Stimulated activated naive CD8-positive, alpha-beta T cell treated with anti-CD3 and anti-CD28 coated beads, Interleukin-15, amount 100 ng/mL, for 72 hours (primary cell): Measurements from ENCODE around the gene MAML2.

Experiments
- ATAC-seq: fragments of 150-1000 bp; cut with Tn5 transposase; 2 replicates; pipeline ENCODE4 v1.10.0; 2021; ENCODE audit warnings: mild to moderate bottlenecking, moderate library complexity
- DNase-seq, 2 donors: peaks; one replicate each; pipeline ENCODE4 v3.0.0; 2021 to 2022
- H3K27ac Mint-ChIP-seq, 2 donors: one replicate each; pipeline ENCODE4 v1.8.0; 2022; ENCODE audit warnings: mild to moderate bottlenecking in 2 of 2, mixed read lengths in 2 of 2, moderate library complexity in 2 of 2
- H3K27me3 Mint-ChIP-seq: one replicate; pipeline ENCODE4 v1.8.0; 2022; ENCODE audit warnings: mixed read lengths
- H3K4me1 Mint-ChIP-seq: one replicate; pipeline ENCODE4 v1.8.0; 2022; ENCODE audit warnings: mild to moderate bottlenecking, mixed read lengths
- H3K4me3 Mint-ChIP-seq, 2 donors: one replicate each; pipeline ENCODE4 v1.8.0; 2022; ENCODE audit warnings: mild to moderate bottlenecking in 2 of 2, mixed read lengths in 2 of 2, moderate library complexity in 1 of 2
- H3K9me3 Mint-ChIP-seq, 2 donors: one replicate each; pipeline ENCODE4 v1.8.0; 2022; ENCODE audit warnings: mixed read lengths in 2 of 2

Gene MAML2

DNA sequence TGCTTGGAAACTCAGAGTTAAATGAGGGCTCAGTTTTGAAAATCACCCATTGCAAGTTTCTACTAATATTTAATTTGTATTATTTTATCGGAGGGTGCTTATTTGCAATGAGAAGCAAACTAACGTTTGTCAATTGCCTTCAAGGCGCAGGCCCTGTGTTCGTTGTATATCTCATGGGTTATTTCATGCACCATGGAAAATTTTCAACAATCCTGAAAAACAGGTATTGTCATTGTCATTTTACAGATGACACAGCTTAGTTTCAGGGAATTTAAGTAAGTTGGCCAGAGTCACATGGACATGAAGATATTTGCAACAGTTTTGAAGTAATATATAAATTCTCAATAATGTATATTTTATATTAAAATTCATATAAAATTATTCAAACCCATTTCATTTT is 261.4 kb downstream of the MAML2 start:
- DNase-seq (no peak), ATAC-seq (no peak)
- H3K4me3 Mint-ChIP-seq: no peak overlapping the region
- H3K27ac Mint-ChIP-seq: no peak overlapping the region
- no peaks in the 10 kb centered on the region for H3K27me3 Mint-ChIP-seq
- H3K9me3 Mint-ChIP-seq: no peaks in the 10 kb centered on the region
- H3K4me1 Mint-ChIP-seq: peaks cover 41% of the 10 kb centered on the region

GRCh38 chr11:96079691-96080090 is 263.3 kb downstream of the MAML2 start:
- no peak for DNase-seq
- H3K9me3 Mint-ChIP-seq: no peaks in the 10 kb centered on the region
- ATAC-seq: peak; percentile 39
- peaks cover 59% of the 10 kb centered on the region for H3K4me1 Mint-ChIP-seq
- peak overlapping the region in 1 of 2 donors; percentile 95 for H3K27ac Mint-ChIP-seq
- no peaks in the 10 kb centered on the region for H3K27me3 Mint-ChIP-seq
- peak overlapping the region in 1 of 2 donors; percentile 11 for H3K4me3 Mint-ChIP-seq

GRCh38 chr11:96075532-96075959 is 267.4 kb downstream of the MAML2 start:
- Mint-ChIP-seq H3K4me1 (peaks cover 67% of the 10 kb centered on the region), H3K4me3 (peak overlapping the region; percentile 22 to 57), H3K9me3 (no peaks in the 10 kb centered on the region), H3K27ac (peak overlapping the region; percentile 3 to 97), H3K27me3 (no peaks in the 10 kb centered on the region)
- peak; percentile 96 for ATAC-seq
- DNase-seq: peak in 1 of 2 donors; percentile 33

DNA sequence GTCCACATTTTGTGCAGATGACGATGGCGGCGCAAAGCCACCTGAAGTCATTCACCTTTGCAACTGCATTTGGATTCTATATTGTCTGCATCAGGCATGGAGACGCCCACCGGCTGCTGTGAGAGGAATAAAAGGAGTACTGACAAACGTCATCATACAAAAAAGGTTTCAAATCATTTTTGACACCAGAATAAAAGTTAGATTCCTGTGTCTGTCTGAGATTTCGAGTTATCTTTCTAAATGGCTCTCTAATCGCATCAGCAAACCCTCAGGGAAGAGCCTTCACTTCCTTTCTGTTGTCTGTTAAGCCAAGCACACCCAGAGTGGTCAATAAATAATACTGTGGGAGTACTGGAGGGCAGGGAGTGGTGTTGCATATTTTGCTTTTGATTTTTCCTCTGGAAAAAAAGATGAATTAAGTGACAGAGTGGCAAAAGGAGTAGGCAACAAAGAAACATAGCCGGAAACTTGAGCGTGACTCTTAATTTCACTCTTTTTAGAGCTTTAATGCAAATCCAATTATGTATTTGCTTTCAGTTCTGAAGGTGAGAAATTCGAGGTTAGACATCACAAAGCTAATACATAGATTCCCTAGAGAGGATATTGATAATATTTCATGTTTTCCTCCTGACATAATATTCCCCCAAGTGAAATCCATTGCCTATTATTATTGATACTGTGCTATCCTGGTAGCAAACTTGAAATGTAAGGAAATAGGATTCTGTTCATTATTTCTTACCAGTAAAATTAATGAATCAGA is 268.3 kb downstream of the MAML2 start:
- no peaks in the 10 kb centered on the region for H3K27me3 Mint-ChIP-seq
- peak overlapping the region; percentile 22 to 57 for H3K4me3 Mint-ChIP-seq
- DNase-seq (no peak), ATAC-seq (no peak)
- peak overlapping the region; percentile 64 to 97 for H3K27ac Mint-ChIP-seq
- H3K4me1 Mint-ChIP-seq: peaks cover 59% of the 10 kb centered on the region
- no peaks in the 10 kb centered on the region for H3K9me3 Mint-ChIP-seq

- Mint-ChIP-seq H3K9me3 (no peaks in the 10 kb centered on the region), H3K4me1 (peaks cover 58% of the 10 kb centered on the region), H3K27ac (no peak overlapping the region), H3K27me3 (no peaks in the 10 kb centered on the region), H3K4me3 (no peak overlapping the region)
- ATAC-seq (no peak), DNase-seq (no peak)
Observed at GRCh38 chr11:96073536-96073935, 269.5 kb downstream of the MAML2 start.

- DNase-seq (no peak), ATAC-seq (no peak)
- Mint-ChIP-seq H3K4me1 (peaks cover 58% of the 10 kb centered on the region), H3K9me3 (no peaks in the 10 kb centered on the region), H3K27ac (no peak overlapping the region), H3K4me3 (no peak overlapping the region), H3K27me3 (no peaks in the 10 kb centered on the region)
Observed at GRCh38 chr11:96072592-96072991, 270.4 kb downstream of the MAML2 start.

DNA sequence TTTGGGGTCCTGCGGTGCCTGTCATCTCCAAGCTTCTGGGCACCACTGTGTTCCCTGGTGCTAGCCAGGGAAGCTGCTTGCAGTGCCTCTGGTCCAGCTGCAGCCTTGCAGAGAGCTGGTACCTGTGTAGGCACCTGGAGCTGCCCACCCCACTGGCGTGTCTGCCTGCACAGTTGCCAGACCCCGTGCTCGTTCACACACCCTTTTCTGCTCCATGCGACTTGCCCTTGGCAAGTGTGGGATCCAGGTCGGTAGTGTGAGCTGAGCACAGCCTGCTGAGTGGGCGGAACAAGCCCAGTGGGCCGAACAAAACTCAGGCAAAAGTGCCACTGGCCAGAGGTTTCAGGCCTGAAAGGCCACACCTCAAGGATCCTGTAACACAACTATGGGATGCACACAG is 272.5 kb downstream of the MAML2 start:
- no peaks in the 10 kb centered on the region for H3K9me3 Mint-ChIP-seq
- no peaks in the 10 kb centered on the region for H3K27me3 Mint-ChIP-seq
- H3K4me3 Mint-ChIP-seq: no peak overlapping the region
- H3K4me1 Mint-ChIP-seq: peaks cover 58% of the 10 kb centered on the region
- no peak overlapping the region for H3K27ac Mint-ChIP-seq
- DNase-seq (no peak), ATAC-seq (no peak)

GRCh38 chr11:96067160-96067559 is 275.8 kb downstream of the MAML2 start:
- no peak for DNase-seq
- peaks cover 71% of the 10 kb centered on the region for H3K4me1 Mint-ChIP-seq
- no peak for ATAC-seq
- no peak overlapping the region for H3K27ac Mint-ChIP-seq
- no peaks in the 10 kb centered on the region for H3K9me3 Mint-ChIP-seq
- no peak overlapping the region for H3K4me3 Mint-ChIP-seq
- H3K27me3 Mint-ChIP-seq: no peaks in the 10 kb centered on the region

- no peak for DNase-seq
- no peak overlapping the region for H3K4me3 Mint-ChIP-seq
- H3K4me1 Mint-ChIP-seq: peaks cover 84% of the 10 kb centered on the region
- ATAC-seq: no peak
- no peaks in the 10 kb centered on the region for H3K27me3 Mint-ChIP-seq
- no peaks in the 10 kb centered on the region for H3K9me3 Mint-ChIP-seq
- H3K27ac Mint-ChIP-seq: no peak overlapping the region
Observed at GRCh38 chr11:96065379-96065778, 277.6 kb downstream of the MAML2 start.

DNA sequence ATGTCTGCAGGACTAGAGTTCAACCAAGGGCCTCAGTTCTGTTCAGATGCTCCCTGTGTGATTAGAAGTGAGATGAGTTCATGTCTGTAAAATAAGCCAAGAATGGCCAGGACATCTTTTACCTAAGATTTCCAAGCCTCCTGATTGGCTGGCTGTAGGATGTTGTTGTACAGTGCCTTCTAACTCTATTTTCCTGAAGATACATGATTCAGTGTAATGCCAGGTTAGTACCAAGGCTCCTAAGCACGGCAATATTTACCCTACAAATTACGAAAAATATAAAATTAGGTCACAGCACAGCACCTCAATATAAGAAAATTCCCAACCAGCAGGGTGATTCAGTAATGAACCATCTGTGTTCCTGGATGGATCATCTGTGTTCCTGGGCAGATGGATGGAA is 279.1 kb downstream of the MAML2 start:
- DNase-seq (no peak), ATAC-seq (no peak)
- Mint-ChIP-seq H3K4me3 (peak overlapping the region in 1 of 2 donors; percentile 26), H3K27ac (no peak overlapping the region), H3K9me3 (no peaks in the 10 kb centered on the region), H3K27me3 (no peaks in the 10 kb centered on the region), H3K4me1 (peaks cover 93% of the 10 kb centered on the region)

GRCh38 chr11:96063053-96063452 is 279.9 kb downstream of the MAML2 start:
- Mint-ChIP-seq H3K27ac (peak overlapping the region; percentile 65 to 82), H3K27me3 (no peaks in the 10 kb centered on the region), H3K9me3 (no peaks in the 10 kb centered on the region), H3K4me3 (peak overlapping the region; percentile 67 to 70), H3K4me1 (peaks cover 93% of the 10 kb centered on the region)
- DNase-seq (no peak), ATAC-seq (peak; percentile 67)

DNA sequence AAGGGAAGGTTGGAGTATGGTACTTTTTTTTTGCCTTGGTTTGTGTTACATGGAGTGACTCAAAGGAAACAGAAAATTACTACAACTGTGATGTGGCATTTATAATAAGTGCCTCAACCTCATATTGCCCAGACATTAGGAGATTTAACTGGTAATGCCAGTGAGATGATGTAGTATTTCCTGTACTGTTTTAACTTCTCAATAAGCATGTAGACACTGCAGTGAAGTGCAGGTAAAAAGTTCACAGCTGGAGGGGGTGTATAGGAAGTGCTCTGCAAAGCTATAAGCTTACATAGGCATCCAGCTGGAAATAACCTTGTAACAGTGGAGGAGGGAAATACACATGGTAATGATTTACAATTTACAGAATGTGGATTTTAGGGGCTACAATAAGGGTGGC is 280.9 kb downstream of the MAML2 start:
- H3K27ac Mint-ChIP-seq: peak overlapping the region; percentile 35 to 99
- peak in 1 of 2 donors; percentile 55 for DNase-seq
- no peaks in the 10 kb centered on the region for H3K27me3 Mint-ChIP-seq
- peak overlapping the region; percentile 70 to 71 for H3K4me3 Mint-ChIP-seq
- ATAC-seq: peak; percentile 97
- H3K9me3 Mint-ChIP-seq: no peaks in the 10 kb centered on the region
- H3K4me1 Mint-ChIP-seq: peaks cover 93% of the 10 kb centered on the region

DNA sequence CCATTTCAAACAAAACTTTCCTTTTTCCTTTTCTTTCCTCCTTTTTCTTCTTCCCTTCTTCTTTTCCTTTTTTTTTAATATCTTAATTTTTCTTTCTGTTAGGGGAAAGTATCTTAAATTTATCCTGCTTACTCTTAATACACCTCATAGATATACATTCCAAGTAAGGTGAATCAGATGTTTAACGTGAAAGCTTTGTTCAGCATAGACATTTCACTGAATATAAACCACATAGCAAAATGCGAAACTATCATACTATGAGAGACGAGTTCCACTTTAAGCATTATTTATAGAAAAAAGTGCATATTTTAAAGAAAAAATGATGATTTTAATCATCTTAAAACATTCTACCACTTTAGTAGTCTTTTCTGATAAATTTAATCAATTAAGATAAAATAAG is 281.3 kb downstream of the MAML2 start:
- Mint-ChIP-seq H3K27ac (peak overlapping the region in 1 of 2 donors; percentile 99), H3K9me3 (no peaks in the 10 kb centered on the region), H3K27me3 (no peaks in the 10 kb centered on the region), H3K4me1 (peaks cover 93% of the 10 kb centered on the region), H3K4me3 (peak overlapping the region in 1 of 2 donors; percentile 71)
- ATAC-seq: peak; percentile 59
- no peak for DNase-seq

DNA sequence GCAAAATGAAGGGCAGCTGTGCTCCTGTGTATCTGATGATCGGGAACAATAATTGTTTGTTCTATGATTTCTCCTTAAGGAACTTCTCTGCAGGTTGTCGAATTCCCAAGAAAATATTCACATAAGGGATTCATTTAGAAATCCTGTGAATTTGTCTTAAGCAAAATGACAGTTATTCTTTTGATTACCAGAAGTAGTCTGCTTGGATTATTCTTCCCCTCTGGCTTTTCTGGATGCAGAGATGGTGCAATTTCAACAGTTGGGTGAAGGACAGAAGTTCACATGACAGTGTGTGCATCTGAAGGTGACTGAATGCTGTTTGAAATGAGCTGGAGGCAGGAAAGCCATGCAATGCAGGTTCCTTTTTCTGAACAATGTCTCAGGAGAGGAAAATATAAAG is 281.9 kb downstream of the MAML2 start:
- H3K27me3 Mint-ChIP-seq: no peaks in the 10 kb centered on the region
- peaks cover 93% of the 10 kb centered on the region for H3K4me1 Mint-ChIP-seq
- peak overlapping the region in 1 of 2 donors; percentile 71 for H3K4me3 Mint-ChIP-seq
- no peaks in the 10 kb centered on the region for H3K9me3 Mint-ChIP-seq
- ATAC-seq (no peak), DNase-seq (no peak)
- H3K27ac Mint-ChIP-seq: peak overlapping the region in 1 of 2 donors; percentile 99

- H3K27me3 Mint-ChIP-seq: no peaks in the 10 kb centered on the region
- DNase-seq (no peak), ATAC-seq (no peak)
- H3K27ac Mint-ChIP-seq: no peak overlapping the region
- H3K4me3 Mint-ChIP-seq: peak overlapping the region in 1 of 2 donors; percentile 9
- H3K9me3 Mint-ChIP-seq: no peaks in the 10 kb centered on the region
- H3K4me1 Mint-ChIP-seq: peaks cover 97% of the 10 kb centered on the region
Observed at GRCh38 chr11:96057502-96057901, 285.5 kb downstream of the MAML2 start.

- Mint-ChIP-seq H3K27ac (no peak overlapping the region), H3K4me3 (no peak overlapping the region), H3K9me3 (no peaks in the 10 kb centered on the region), H3K4me1 (peaks cover 97% of the 10 kb centered on the region), H3K27me3 (no peaks in the 10 kb centered on the region)
- DNase-seq (no peak), ATAC-seq (no peak)
Observed at GRCh38 chr11:96056576-96056975, 286.4 kb downstream of the MAML2 start.
